GM12891 (cell line): ENCODE results near the gene CCDC158.
A peak's percentile ranks its signal among the peaks of the same experiment; 100 is the strongest.

Experiments used
- POLR2A ChIP-seq: IDR thresholded peaks from 2 replicates; pipeline ENCODE4 v1.6.1; 2011; ENCODE audit warnings: low read depth, low read length, control low read depth
- POLR2AphosphoS5 ChIP-seq: IDR thresholded peaks from 2 replicates; pipeline ENCODE4 v1.6.1; 2011; ENCODE audit warnings: low read depth, low read length, control low read depth
- POU2F2 ChIP-seq: IDR thresholded peaks from 2 replicates; pipeline ENCODE4 v1.6.1; 2011; ENCODE audit warnings: low read depth, mild to moderate bottlenecking, control low read depth, low read length, moderate library complexity
- SPI1 ChIP-seq: IDR thresholded peaks from 2 replicates; pipeline ENCODE4 v1.6.1; 2011; ENCODE audit warnings: low read depth, low read length, control low read depth
- TAF1 ChIP-seq: IDR thresholded peaks from 2 replicates; pipeline ENCODE4 v1.6.1; 2011; ENCODE audit warnings: low read depth, low read length, control low read depth

DNA sequence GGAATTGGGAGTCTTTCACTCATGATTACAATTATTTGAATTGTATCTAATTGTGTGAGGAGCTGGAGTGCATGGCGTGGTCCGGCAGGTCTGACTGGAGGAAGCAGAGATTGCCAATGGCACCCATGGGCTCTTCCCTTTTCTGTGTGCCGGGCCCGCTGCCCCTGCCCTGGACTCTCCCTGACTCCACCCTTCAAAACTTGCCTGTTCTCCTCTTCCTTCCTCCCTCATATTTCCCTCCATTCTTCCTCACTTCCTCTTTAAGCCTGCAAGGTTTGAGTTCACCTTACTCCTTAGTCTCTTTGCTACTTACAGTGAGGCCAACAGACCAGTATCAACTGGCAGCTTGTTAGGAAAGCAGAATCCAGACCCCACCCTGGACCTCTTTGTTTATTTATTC is 120.9 kb downstream of the CCDC158 start:
- TF ChIP-seq POLR2A (no peak), POLR2AphosphoS5 (no peak), POU2F2 (no peak), TAF1 (no peak), SPI1 (peak; percentile 56)
